IMR-90 (cell line): ENCODE measurements around the gene METTL1. TPM values are rescaled to one million over a fixed set of nuclear protein-coding genes. Genes with fewer than 3 reads are reported as not detected.

ENCODE experiments used
- ATAC-seq: fragments of 200-7000 bp; cut with Tn5 transposase; 2 replicates; pipeline ENCODE4 v1.9.1; 2020; ENCODE audit warnings: low read depth, mild to moderate bottlenecking, moderate library complexity
- BruUV-seq: library from RNA; stranded (reverse); fragments of 400-500 nt; replicated peaks from 2 replicates; lab custom pipeline; 2021; lab: Mats Ljungman, UMichigan
- CTCF ChIA-PET: fragments of 300-600 bp; formaldehyde crosslinking; extraction: SDS; loops from one replicate; lab custom pipeline; 2021; ENCODE audit warnings: antibody characterized with exemption; lab: Yijun Ruan, JAX
- POLR2A ChIA-PET: fragments of 300-600 bp; sonication (Branson Sonifier 250); formaldehyde crosslinking; loops from one replicate; lab custom pipeline; 2022; ENCODE audit warnings: antibody characterized with exemption; ENCODE audit not compliant: unreplicated experiment; lab: Charles Lee
- DNase-seq: peaks from one replicate; pipeline ENCODE4 v3.0.0; 2013
- H2AFZ ChIP-seq: replicated peaks from 2 replicates; pipeline ENCODE3; 2013; ENCODE audit warnings: low read length, mild to moderate bottlenecking; ENCODE audit not compliant: poor library complexity
- H2AK5ac ChIP-seq: 2 replicates; pipeline ENCODE4 v1.6.1; 2013; ENCODE audit warnings: low read depth, low read length, inconsistent platforms
- H2AK9ac ChIP-seq: replicated peaks from 2 replicates; pipeline ENCODE3; 2013; ENCODE audit warnings: mild to moderate bottlenecking, low read depth, low read length, moderate library complexity; ENCODE audit not compliant: poor library complexity
- H2BK120ac ChIP-seq: 2 replicates; pipeline ENCODE4 v1.6.1; 2013; ENCODE audit warnings: low read depth, low read length, inconsistent platforms
- H2BK15ac ChIP-seq: 3 replicates; pipeline ENCODE4 v1.6.1; 2013; ENCODE audit warnings: low read depth, low read length, inconsistent platforms
- H2BK20ac ChIP-seq: 2 replicates; pipeline ENCODE4 v1.6.1; 2013; ENCODE audit warnings: low read depth, mild to moderate bottlenecking, inconsistent platforms, low read length, moderate library complexity
- H2BK5ac ChIP-seq: 2 replicates; pipeline ENCODE4 v1.6.1; 2013; ENCODE audit warnings: mild to moderate bottlenecking, low read depth, low read length, inconsistent platforms; ENCODE audit not compliant: poor library complexity, severe bottlenecking
- H3K14ac ChIP-seq: replicated peaks from 2 replicates; pipeline ENCODE4 v1.6.1; 2013; ENCODE audit warnings: low read depth, low read length, inconsistent platforms
- H3K18ac ChIP-seq: 2 replicates; pipeline ENCODE4 v1.6.1; 2013; ENCODE audit warnings: low read depth, low read length, control low read depth
- H3K23ac ChIP-seq: 2 replicates; pipeline ENCODE4 v1.6.1; 2013; ENCODE audit warnings: low read depth, low read length, inconsistent platforms
- H3K27ac ChIP-seq: 2 replicates; pipeline ENCODE4 v1.5.1; 2013; ENCODE audit warnings: mild to moderate bottlenecking, control low read depth, low read length; ENCODE audit not compliant: insufficient read depth
- H3K27me3 ChIP-seq: 2 replicates; pipeline ENCODE4 v1.6.1; 2013; ENCODE audit warnings: low read length; ENCODE audit not compliant: control insufficient read depth, insufficient read depth
- H3K36me3 ChIP-seq: 2 replicates; pipeline ENCODE4 v1.6.1; 2013; ENCODE audit warnings: low read length, mixed read lengths; ENCODE audit not compliant: control insufficient read depth, insufficient read depth
- H3K4ac ChIP-seq: 2 replicates; pipeline ENCODE4 v1.6.1; 2013; ENCODE audit warnings: low read depth, low read length, inconsistent platforms
- H3K4me1 ChIP-seq: 2 replicates; pipeline ENCODE4 v1.6.1; 2013; ENCODE audit warnings: low read length, mixed read lengths; ENCODE audit not compliant: control insufficient read depth, insufficient read depth
- H3K4me2 ChIP-seq: 2 replicates; pipeline ENCODE4 v1.6.1; 2013; ENCODE audit warnings: low read depth, mild to moderate bottlenecking, control low read depth, low read length, moderate library complexity
- H3K4me3 ChIP-seq: 2 replicates; pipeline ENCODE4 v1.5.1; 2013; ENCODE audit warnings: low read depth, mild to moderate bottlenecking, control low read depth, low read length, moderate library complexity; ENCODE audit not compliant: insufficient read depth
- H3K56ac ChIP-seq: 2 replicates; pipeline ENCODE4 v1.6.1; 2013; ENCODE audit warnings: low read length, inconsistent platforms; ENCODE audit not compliant: insufficient read depth; ENCODE audit errors: extremely low read depth
- H3K79me1 ChIP-seq, 2 experiments: 2 replicates each; pipeline ENCODE4 v1.6.1; 2013; ENCODE audit warnings: low read length in 2 of 2, inconsistent platforms in 1 of 2, low read depth in 1 of 2
- H3K9ac ChIP-seq: 2 replicates; pipeline ENCODE4 v1.6.1; 2013; ENCODE audit warnings: low read depth, low read length, control low read depth
- H3K9me1 ChIP-seq: 2 replicates; pipeline ENCODE4 v1.6.1; 2013; ENCODE audit warnings: low read length, inconsistent platforms; ENCODE audit not compliant: insufficient read depth
- H3K9me3 ChIP-seq: 2 replicates; pipeline ENCODE4 v1.6.1; 2013; ENCODE audit warnings: low read length; ENCODE audit not compliant: control insufficient read depth, insufficient read depth
- H4K20me1 ChIP-seq: 2 replicates; pipeline ENCODE4 v1.6.1; 2013; ENCODE audit warnings: low read length, inconsistent platforms; ENCODE audit not compliant: insufficient read depth
- H4K5ac ChIP-seq: 2 replicates; pipeline ENCODE4 v1.6.1; 2013; ENCODE audit warnings: mild to moderate bottlenecking, low read depth, low read length, control low read depth
- H4K8ac ChIP-seq, 2 experiments: 2 replicates each; pipeline ENCODE4 v1.6.1; 2013; ENCODE audit warnings: low read depth in 2 of 2, low read length in 2 of 2, control low read depth in 1 of 2, inconsistent platforms in 1 of 2
- H4K91ac ChIP-seq: 2 replicates; pipeline ENCODE4 v1.6.1; 2013; ENCODE audit warnings: low read depth, low read length, inconsistent platforms; ENCODE audit not compliant: insufficient read depth
- BHLHE40 ChIP-seq: fragments of 150-350 bp; IDR thresholded peaks from 2 replicates; pipeline ENCODE4 v1.6.1; 2016; ENCODE audit warnings: mild to moderate bottlenecking, low read depth, low read length
- CEBPB ChIP-seq: IDR thresholded peaks from 2 replicates; pipeline ENCODE4 v1.6.1; 2012; ENCODE audit warnings: low read depth, low read length, improper control_type of control experiment
- CHD1 ChIP-seq: IDR thresholded peaks from 2 replicates; pipeline ENCODE4 v1.6.1; 2012; ENCODE audit warnings: low read depth, low read length, improper control_type of control experiment
- FOS ChIP-seq: fragments of 150-350 bp; IDR thresholded peaks from 2 replicates; pipeline ENCODE4 v1.6.1; 2016; ENCODE audit warnings: low read depth, low read length
- MAFK ChIP-seq: IDR thresholded peaks from 2 replicates; pipeline ENCODE4 v1.6.1; 2012; ENCODE audit warnings: low read depth, low read length, improper control_type of control experiment
- MAZ ChIP-seq: IDR thresholded peaks from 2 replicates; pipeline ENCODE4 v1.6.1; 2012; ENCODE audit warnings: low read depth, mild to moderate bottlenecking, low read length, improper control_type of control experiment, moderate library complexity, borderline replicate concordance
- MXI1 ChIP-seq: IDR thresholded peaks from 2 replicates; pipeline ENCODE4 v1.6.1; 2012; ENCODE audit warnings: low read depth, mild to moderate bottlenecking, low read length, moderate library complexity, borderline replicate concordance
- NFE2L2 ChIP-seq: fragments of 150-350 bp; IDR thresholded peaks from 2 replicates; pipeline ENCODE4 v1.6.1; 2016; ENCODE audit warnings: low read depth, mild to moderate bottlenecking, low read length
- POLR2A ChIP-seq: IDR thresholded peaks from 2 replicates; pipeline ENCODE4 v1.6.1; 2012; ENCODE audit warnings: mild to moderate bottlenecking, low read depth, low read length
- RAD21 ChIP-seq: IDR thresholded peaks from 2 replicates; pipeline ENCODE4 v1.6.1; 2012; ENCODE audit warnings: low read length, improper control_type of control experiment
- RCOR1 ChIP-seq: IDR thresholded peaks from 2 replicates; pipeline ENCODE4 v1.6.1; 2012; ENCODE audit warnings: mild to moderate bottlenecking, low read length, improper control_type of control experiment; ENCODE audit not compliant: insufficient replicate concordance
- RFX5 ChIP-seq: IDR thresholded peaks from 2 replicates; pipeline ENCODE4 v1.8.0; 2012; ENCODE audit warnings: low read depth, mild to moderate bottlenecking, low read length, moderate library complexity
- SMC3 ChIP-seq: fragments of 150-350 bp; IDR thresholded peaks from 2 replicates; pipeline ENCODE4 v1.6.1; 2016; ENCODE audit warnings: low read depth, mild to moderate bottlenecking, antibody characterized with exemption, low read length, moderate library complexity
- WGBS, 2 experiments: methylation state at CpG; one replicate each; pipeline versions ENCODE4 v1.1.5 to v1.1.7; 2013; ENCODE audit warnings: missing lambda C conversion rate in 2 of 2; ENCODE audit not compliant: insufficient read length in 1 of 2; ENCODE audit errors: extremely low coverage in 2 of 2; 5-methylcytosine and 5-hydroxymethylcytosine counted together
- dilution Hi-C: fragments of 300-500 bp; cut with HindIII; formaldehyde crosslinking; loops from one replicate; pipeline ENCODE4 v1.14.3; 2018; ENCODE audit warnings: low sequenced_read_pairs; ENCODE audit not compliant: unreplicated experiment
- in situ Hi-C: fragments of 300-500 bp; cut with MboI; formaldehyde crosslinking; loops from 3 replicates; pipeline ENCODE4 v1.14.3; 2019; ENCODE audit warnings: low sequenced_read_pairs, inconsistent platforms, mixed read lengths
- intact Hi-C: fragments of 100-400 bp; cut with micrococcal nuclease; formaldehyde crosslinking; loops from 2 replicates; pipeline ENCODE4 v1.10.0; 2022
- polyA plus RNA-seq, 3 experiments: library from polyadenylated mRNA; depleted of rRNA; stranded (reverse); fragments of >200 nt; gene quantifications; 2 replicates each; pipeline ENCODE4 v1.2.3, GENCODE V29; 2012; ENCODE audit warnings: low replicate concordance in 1 of 3
- total RNA-seq: library from RNA; depleted of rRNA; stranded (reverse); fragments of >200 nt; gene quantifications from 2 replicates; pipeline ENCODE4 v1.2.3, GENCODE V29; 2012
- TF ChIP-seq, protein P1 (sequence below): fragments of 150-350 bp; IDR thresholded peaks from 2 replicates; pipeline ENCODE4 v1.6.1; 2017; ENCODE audit warnings: mild to moderate bottlenecking, antibody characterized with exemption, low read length, low read depth
- TF ChIP-seq, protein P2 (sequence below): fragments of 150-350 bp; IDR thresholded peaks from 2 replicates; pipeline ENCODE4 v1.6.1; 2016; ENCODE audit warnings: low read depth, mild to moderate bottlenecking, low read length, moderate library complexity, borderline replicate concordance
- TF ChIP-seq, protein P3 (sequence below): conservative IDR thresholded peaks from 2 replicates; pipeline ENCODE4 v1.5.1; 2012; ENCODE audit warnings: mild to moderate bottlenecking, low read depth, low read length, improper control_type of control experiment

METTL1 gene
- total and polyA plus RNA-seq, 2 of the 4 experiments (the other 2 are of a cell fraction) = 12.4 to 27.5 TPM

DNA sequence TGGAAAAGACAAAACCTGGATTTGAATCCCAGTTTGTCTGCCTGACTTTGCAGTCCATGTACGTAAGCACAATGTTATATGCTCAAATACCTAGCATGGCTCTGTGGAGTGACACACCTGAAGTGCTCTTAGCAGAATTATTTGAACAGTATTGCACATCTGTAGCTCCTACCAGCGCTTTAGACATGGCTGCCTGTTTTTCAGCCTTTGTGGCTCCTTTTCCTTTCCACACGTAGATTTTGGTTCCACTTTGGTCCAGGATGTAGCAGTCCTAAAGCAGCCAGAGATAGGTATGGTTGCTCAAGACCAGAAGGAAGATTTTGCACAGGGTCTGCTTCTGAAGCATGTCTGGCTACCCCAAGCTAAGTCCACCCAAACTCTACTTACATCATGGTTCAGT is 37.5 kb upstream of the METTL1 start:
- no peak overlapping the region for H3K14ac ChIP-seq
- H3K27ac ChIP-seq = no peak overlapping the region
- H3K36me3 ChIP-seq = peaks cover 43% of the 10 kb centered on the region
- H3K9me3 ChIP-seq = no peaks in the 10 kb centered on the region
- in situ Hi-C loops (no loop called here), intact Hi-C loops (no loop called here), dilution Hi-C loops (no loop called here)
- H3K56ac ChIP-seq = no peak overlapping the region
- 86% methylated on average over 2 of the region's 3 CpGs; no CpG with 5 or more reads in 1 of the 2 experiments for WGBS, 2 experiments
- H2AFZ ChIP-seq = no peak overlapping the region
- no peak overlapping the region for H3K9ac ChIP-seq
- ChIA-PET POLR2A (no interaction called here), CTCF (no interaction called here)
- peaks cover 3% of the 10 kb centered on the region; the same call in 1 of the 2 replicates for H3K4me1 ChIP-seq
- H3K4ac ChIP-seq = no peak overlapping the region
- no peak overlapping the region for H3K4me2 ChIP-seq
- H3K79me1 ChIP-seq = no peaks in the 10 kb centered on the region
- H4K20me1 ChIP-seq = no peaks in the 10 kb centered on the region; the same call in 1 of the 2 replicates
- no peaks in the 10 kb centered on the region for H3K27me3 ChIP-seq
- BruUV-seq = no TSS peak
- TF ChIP-seq SMC3 (no peak), FOS (no peak), CEBPB (no peak), RCOR1 (no peak), NFE2L2 (no peak), RFX5 (no peak), BHLHE40 (no peak), POLR2A (no peak), RAD21 (no peak), CHD1 (no peak), MAFK (no peak), MXI1 (no peak), MAZ (no peak)
- TF ChIP-seq, protein P1, sequence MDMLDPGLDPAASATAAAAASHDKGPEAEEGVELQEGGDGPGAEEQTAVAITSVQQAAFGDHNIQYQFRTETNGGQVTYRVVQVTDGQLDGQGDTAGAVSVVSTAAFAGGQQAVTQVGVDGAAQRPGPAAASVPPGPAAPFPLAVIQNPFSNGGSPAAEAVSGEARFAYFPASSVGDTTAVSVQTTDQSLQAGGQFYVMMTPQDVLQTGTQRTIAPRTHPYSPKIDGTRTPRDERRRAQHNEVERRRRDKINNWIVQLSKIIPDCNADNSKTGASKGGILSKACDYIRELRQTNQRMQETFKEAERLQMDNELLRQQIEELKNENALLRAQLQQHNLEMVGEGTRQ = no peak
- TF ChIP-seq, protein P2, sequence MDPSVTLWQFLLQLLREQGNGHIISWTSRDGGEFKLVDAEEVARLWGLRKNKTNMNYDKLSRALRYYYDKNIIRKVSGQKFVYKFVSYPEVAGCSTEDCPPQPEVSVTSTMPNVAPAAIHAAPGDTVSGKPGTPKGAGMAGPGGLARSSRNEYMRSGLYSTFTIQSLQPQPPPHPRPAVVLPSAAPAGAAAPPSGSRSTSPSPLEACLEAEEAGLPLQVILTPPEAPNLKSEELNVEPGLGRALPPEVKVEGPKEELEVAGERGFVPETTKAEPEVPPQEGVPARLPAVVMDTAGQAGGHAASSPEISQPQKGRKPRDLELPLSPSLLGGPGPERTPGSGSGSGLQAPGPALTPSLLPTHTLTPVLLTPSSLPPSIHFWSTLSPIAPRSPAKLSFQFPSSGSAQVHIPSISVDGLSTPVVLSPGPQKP = no peak
- TF ChIP-seq, protein P3, sequence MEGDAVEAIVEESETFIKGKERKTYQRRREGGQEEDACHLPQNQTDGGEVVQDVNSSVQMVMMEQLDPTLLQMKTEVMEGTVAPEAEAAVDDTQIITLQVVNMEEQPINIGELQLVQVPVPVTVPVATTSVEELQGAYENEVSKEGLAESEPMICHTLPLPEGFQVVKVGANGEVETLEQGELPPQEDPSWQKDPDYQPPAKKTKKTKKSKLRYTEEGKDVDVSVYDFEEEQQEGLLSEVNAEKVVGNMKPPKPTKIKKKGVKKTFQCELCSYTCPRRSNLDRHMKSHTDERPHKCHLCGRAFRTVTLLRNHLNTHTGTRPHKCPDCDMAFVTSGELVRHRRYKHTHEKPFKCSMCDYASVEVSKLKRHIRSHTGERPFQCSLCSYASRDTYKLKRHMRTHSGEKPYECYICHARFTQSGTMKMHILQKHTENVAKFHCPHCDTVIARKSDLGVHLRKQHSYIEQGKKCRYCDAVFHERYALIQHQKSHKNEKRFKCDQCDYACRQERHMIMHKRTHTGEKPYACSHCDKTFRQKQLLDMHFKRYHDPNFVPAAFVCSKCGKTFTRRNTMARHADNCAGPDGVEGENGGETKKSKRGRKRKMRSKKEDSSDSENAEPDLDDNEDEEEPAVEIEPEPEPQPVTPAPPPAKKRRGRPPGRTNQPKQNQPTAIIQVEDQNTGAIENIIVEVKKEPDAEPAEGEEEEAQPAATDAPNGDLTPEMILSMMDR = no peak
- no peak overlapping the region for H2AK9ac ChIP-seq
- no peak for DNase-seq
- peaks cover 5% of the 10 kb centered on the region for H3K9me1 ChIP-seq
- no peak overlapping the region for H2BK5ac ChIP-seq
- ATAC-seq = no peak
- no peak overlapping the region for H3K23ac ChIP-seq
- H4K8ac ChIP-seq = no peak overlapping the region
- no peak overlapping the region for H2BK120ac ChIP-seq
- H4K5ac ChIP-seq = no peak overlapping the region
- no peak overlapping the region for H2AK5ac ChIP-seq
- H3K4me3 ChIP-seq = no peak overlapping the region
- no peak overlapping the region for H4K91ac ChIP-seq
- H2BK15ac ChIP-seq = no peak overlapping the region
- H3K18ac ChIP-seq = no peak overlapping the region
- H2BK20ac ChIP-seq = no peak overlapping the region
